HG02970 (cell line): ENCODE results near the gene LMAN2.
"Not testable (repeated sequence)": the region's sequence is repeated elsewhere in the genome, so short reads cannot be mapped to it uniquely, and the experiment has no call there.

Source experiments
- ATAC-seq: cut with Tn5 transposase; IDR thresholded peaks from one replicate; pipeline ENCODE4 v1.9.1; 2021; ENCODE audit warnings: mild to moderate bottlenecking, moderate library complexity, moderate number of reproducible peaks; ENCODE audit not compliant: unreplicated experiment, low FRiP score

The LMAN2 gene

DNA sequence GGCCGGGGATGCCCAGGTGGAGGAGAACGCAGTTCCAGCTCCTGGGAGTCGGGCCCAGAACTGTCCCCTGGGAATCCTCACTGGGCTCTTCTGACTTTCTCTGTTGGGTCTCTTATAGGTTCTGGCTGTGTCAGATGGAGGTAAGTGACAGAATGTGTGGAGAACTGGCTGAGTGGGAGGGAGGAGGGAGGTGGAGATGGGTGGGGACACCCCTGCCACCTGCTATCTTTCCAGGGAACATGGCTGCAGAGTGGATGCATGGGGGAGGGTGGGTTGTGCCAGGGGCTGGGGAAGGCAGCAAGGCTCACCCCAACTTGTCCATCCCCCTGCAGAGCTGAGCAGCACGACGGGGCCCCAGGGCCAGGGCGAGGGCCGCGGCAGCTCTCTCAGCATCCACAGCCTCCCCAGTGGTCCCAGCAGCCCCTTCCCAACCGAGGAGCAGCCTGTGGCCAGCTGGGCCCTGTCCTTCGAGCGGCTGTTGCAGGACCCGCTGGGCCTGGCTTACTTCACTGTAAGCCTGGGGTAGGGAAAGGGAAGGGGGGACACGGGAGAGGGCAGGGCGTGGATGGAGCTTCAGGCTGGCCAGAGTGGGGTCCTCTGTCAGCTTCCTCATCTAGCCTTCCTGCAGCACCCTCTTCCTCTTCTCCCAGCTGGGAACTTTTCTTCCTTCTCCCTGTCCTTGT, 14.5 kb upstream of the LMAN2 start:
- no peak for ATAC-seq

GRCh38 chr5:177364159-177364962, 12.9 kb upstream of the LMAN2 start:
- no peak for ATAC-seq

DNA sequence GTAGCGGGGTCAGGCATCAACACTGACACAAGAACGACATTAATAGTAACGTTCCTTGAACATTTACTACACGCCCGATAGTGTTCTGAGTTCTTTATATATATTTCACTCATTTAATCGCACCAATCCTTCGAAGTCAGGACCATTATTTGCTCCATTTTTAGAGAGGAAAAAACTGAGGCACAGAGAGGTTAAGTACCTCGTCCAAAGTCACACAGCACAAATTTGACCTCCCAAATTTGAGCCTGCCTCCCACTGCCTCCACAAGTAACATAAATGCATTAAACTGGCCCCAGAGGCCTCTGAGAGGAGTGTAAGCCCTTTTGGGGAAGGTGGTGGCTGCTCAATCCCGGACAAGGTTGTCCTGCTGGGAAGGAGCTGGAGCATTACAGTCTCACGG, 12.1 kb upstream of the LMAN2 start:
- ATAC-seq = no peak

GRCh38 chr5:177362610-177363507, 11.4 kb upstream of the LMAN2 start:
- ATAC-seq = peak; percentile 34

DNA sequence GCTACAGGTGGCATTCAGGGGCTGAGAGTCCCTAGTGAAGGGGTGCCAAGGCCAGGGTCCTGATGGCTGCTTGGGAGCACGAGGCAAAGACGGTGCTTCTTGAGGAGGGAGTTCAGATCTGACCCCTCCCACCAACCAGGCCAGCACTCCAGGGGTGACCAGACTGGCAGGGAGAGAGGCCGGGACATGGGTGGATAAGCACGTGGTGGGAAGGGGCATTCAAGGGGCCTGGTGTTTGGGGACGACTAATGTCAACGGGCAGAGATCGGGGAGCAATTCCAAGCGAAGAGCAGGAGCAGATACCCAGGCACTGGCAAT, 10.8 kb upstream of the LMAN2 start:
- ATAC-seq = no peak

GRCh38 chr5:177361418-177362291, 10.2 kb upstream of the LMAN2 start:
- no peak for ATAC-seq

- not testable (repeated sequence) for ATAC-seq
Observed at GRCh38 chr5:177360740-177361139, 9.3 kb upstream of the LMAN2 start.

- ATAC-seq = no peak
Observed at GRCh38 chr5:177359860-177360259, 8.4 kb upstream of the LMAN2 start.

DNA sequence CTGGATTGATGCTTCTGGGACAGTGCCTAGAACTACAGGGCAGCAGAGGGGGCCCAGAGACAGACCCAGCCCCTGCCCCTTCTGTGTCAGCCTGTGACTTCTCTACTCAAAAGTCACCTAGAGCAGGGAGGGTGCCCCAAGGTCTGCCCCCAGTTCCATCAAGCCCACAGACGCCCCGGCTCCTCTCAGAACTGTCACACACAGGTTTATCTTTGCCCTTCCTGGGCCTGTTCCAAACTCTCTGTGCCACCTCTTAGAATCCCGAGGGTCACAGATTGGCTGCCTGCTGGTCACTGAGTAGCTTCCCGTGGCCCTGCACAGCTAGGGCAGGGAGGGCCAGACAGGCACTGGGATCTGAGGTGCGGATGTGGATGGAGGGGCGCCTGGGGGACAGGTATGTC, 8.0 kb upstream of the LMAN2 start:
- no peak for ATAC-seq

DNA sequence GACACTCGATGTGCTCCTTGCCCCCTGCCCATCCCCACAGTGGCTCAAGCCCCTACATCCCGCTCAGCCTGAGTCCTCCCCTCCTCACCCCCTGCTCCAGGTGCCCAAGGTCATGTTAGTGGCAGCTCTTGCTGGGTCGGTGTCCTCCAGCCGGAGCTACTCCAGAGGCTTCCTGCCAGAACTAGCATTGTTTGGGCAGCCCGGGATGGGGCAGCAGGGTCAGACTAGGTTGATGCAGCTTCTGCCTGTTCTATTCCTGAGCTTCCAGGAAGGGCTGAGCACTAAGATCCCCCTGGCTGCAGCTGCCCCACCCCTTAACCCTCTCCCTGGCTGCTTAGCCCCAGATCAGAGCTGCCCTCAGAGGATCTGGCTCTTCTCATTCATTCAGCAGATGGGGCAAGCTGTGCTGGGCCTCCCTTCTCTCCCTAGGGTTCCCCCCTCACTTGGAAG, 6.9 kb upstream of the LMAN2 start:
- peak; percentile 4 for ATAC-seq

DNA sequence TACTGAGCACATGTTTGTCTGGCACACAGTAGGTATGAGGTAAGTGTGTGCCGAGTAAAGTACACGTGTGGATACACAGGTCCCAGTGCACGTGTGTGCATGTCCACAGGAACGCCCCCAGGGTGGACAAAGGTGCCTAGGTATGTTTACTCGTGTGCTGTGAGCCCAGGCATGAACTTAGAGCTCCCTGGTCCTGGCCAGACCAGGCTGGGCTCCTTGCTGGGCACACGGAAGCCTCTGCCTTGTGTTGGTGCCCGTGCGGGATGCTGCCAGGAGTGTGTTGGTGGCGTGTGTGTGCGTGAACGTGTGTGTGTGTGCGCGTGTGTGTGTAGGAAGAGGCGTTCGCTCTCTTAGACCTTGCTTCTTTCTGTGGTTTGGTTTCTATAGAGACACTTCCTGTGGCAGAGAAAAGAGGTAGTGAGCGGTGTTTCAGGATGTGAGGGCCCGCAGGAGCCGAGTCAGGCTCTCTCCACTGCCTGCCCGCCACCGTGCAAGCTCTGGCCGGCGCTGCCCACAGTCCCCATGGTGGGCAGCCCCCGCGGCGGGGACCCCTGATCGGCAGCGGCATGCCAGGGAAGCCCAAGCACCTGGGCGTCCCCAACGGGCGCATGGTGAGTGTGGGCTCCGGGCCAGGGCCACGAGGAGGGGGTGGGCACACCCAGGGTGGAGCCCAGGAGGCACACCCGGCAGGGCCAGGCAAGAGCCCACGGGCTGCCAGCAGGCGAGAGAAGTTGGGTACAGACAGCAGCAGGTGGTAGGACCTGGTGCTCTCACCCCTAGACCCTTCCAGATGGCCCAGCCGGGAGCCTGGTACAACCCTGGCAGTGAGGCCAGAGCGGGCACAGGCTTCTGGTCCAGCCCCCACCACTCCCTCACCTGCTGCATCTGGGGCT, 6.2 kb upstream of the LMAN2 start, which contains the start of gene RGS14:
RGS14 (plus strand) TSS at position 466 of the 893 bp plus-strand sequence; CDS start at position 567, 101 bp downstream.
- peak; percentile 61 for ATAC-seq

- no peak for ATAC-seq
Observed at GRCh38 chr5:177357146-177357458, 5.6 kb upstream of the LMAN2 start.

GRCh38 chr5:177356746-177357145, 5.3 kb upstream of the LMAN2 start:
- no peak for ATAC-seq

- ATAC-seq = no peak
Observed at GRCh38 chr5:177355868-177356168, 4.3 kb upstream of the LMAN2 start.

GRCh38 chr5:177355162-177355867, 3.8 kb upstream of the LMAN2 start:
- ATAC-seq = no peak

GRCh38 chr5:177354711-177355110, 3.2 kb upstream of the LMAN2 start:
- ATAC-seq = no peak

DNA sequence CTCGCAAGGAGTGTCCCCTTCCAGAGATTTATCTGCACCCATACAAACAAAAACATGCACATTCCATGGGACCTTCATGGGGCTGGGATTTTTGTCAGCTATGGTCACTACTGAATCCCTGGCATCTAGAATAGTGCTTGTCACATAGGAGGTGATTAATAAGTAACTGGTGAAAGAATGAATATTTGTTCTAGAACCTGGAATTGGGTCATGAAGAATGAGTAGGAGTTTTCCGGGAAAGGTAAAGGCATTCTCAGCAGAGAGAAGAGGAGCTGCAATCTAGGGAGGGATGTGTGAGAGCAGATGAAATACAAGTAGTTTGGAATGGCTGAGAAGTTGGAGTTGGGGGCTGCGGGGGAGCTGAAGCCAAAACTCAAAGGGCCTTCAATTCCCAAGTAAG, 2.8 kb upstream of the LMAN2 start:
- ATAC-seq = no peak

DNA sequence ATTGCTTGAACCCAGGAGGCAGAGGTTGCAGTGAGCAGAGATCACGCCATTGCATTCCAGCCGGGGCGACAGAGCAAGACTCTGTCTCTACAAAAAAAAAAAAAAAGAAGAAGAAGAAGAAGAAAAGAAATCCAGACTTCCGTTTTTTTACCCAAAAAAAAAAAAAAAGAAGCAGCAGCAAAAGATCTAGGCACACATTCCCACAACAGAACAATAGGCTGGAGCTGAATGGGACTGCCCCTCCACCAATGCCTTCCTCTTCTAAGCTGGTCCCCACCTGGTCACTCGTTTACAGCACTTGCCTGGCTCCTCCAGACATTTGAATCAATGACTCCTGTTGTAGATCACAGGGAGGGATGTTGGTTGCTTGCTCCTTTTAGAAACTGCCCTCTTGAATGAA, 1.6 kb upstream of the LMAN2 start:
- no peak for ATAC-seq
